ENCODE data around the gene IFT122.

- TF ChIP-seq CTCF (IDR thresholded peaks at IDR 0.05 in 8 of 11, conservative IDR thresholded peaks at IDR 0.05 in 3 of 11) (no peak), POLR2AphosphoS5 (IDR thresholded peaks at IDR 0.05) (peak in 2 of 3 donors; percentile 29 to 63)
These were observed 122.8 kb downstream of the IFT122 start for GRCh38 chr3:129562803-129563202.

All from spleen (tissue), 7 donors.